CD4-positive, alpha-beta T cell (primary cell): ENCODE measurements around the gene RIT1. TPM values are rescaled to one million over a fixed set of nuclear protein-coding genes. Genes with fewer than 3 reads are reported as not detected.
A peak's percentile ranks its signal among the peaks of the same experiment; 100 is the strongest.

ENCODE experiments used
- ATAC-seq: fragments of 200-7000 bp; cut with Tn5 transposase; one replicate; pipeline ENCODE4 v1.10.0; 2022; ENCODE audit warnings: mild to moderate bottlenecking; ENCODE audit not compliant: poor library complexity
- CTCF ChIA-PET: fragments of 350-600 bp; sonication (Branson Sonifier 250); formaldehyde crosslinking; loops from one replicate; lab custom pipeline; 2021; ENCODE audit warnings: antibody characterized with exemption, inconsistent platforms; lab: Charles Lee
- POLR2A ChIA-PET: fragments of 350-600 bp; sonication (Branson Sonifier 250); formaldehyde crosslinking; loops from one replicate; lab custom pipeline; 2021; ENCODE audit warnings: antibody characterized with exemption, inconsistent platforms; lab: Charles Lee
- DNase-seq, 14 experiments: peaks; one replicate each; pipeline ENCODE4 v3.0.0-alpha.2; 2013 to 2020; ENCODE audit warnings: mixed read lengths in 2 of 14
- H3K27ac ChIP-seq, 2 donors: one replicate each; pipeline versions ENCODE4 v1.5.1 to v1.7.0; 2013; ENCODE audit warnings: low read length in 2 of 2, low read depth in 1 of 2, mild to moderate bottlenecking in 1 of 2
- H3K27me3 ChIP-seq, 2 experiments: 1 replicate in 1 of 2; 2 replicates in 1 of 2; pipeline versions ENCODE4 v1.6.1 to v1.7.0; 2013; ENCODE audit warnings: low read length in 2 of 2, control low read depth in 1 of 2, mild to moderate bottlenecking in 1 of 2, moderate library complexity in 1 of 2; ENCODE audit not compliant: insufficient read depth in 2 of 2, control insufficient read depth in 1 of 2
- H3K36me3 ChIP-seq: one replicate; pipeline ENCODE4 v1.6.1; 2013; ENCODE audit warnings: low read length, control low read depth; ENCODE audit not compliant: insufficient read depth
- H3K4me1 ChIP-seq: one replicate; pipeline ENCODE4 v1.6.1; 2013; ENCODE audit warnings: low read length, control low read depth; ENCODE audit not compliant: insufficient read depth
- H3K4me3 ChIP-seq: one replicate; pipeline ENCODE4 v1.5.1; 2013; ENCODE audit warnings: mild to moderate bottlenecking, low read length, moderate library complexity
- H3K9me3 ChIP-seq, 2 experiments: 1 replicate in 1 of 2; 2 replicates in 1 of 2; pipeline versions ENCODE4 v1.6.1 to v1.7.0; 2013; ENCODE audit warnings: low read length in 2 of 2, mild to moderate bottlenecking in 2 of 2, control low read depth in 1 of 2, moderate library complexity in 1 of 2; ENCODE audit not compliant: control insufficient read depth in 1 of 2, insufficient read depth in 1 of 2
- H3K27ac Mint-ChIP-seq: one replicate; pipeline ENCODE4 v1.8.0; 2020; ENCODE audit warnings: mixed read lengths
- H3K27me3 Mint-ChIP-seq: one replicate; pipeline ENCODE4 v1.8.0; 2021; ENCODE audit warnings: mixed read lengths
- H3K36me3 Mint-ChIP-seq: one replicate; pipeline ENCODE4 v1.8.0; 2021; ENCODE audit warnings: low read depth, mixed read lengths
- H3K4me1 Mint-ChIP-seq: one replicate; pipeline ENCODE4 v1.8.0; 2021; ENCODE audit warnings: low read depth, mixed read lengths
- H3K4me3 Mint-ChIP-seq: one replicate; pipeline ENCODE4 v1.8.0; 2020; ENCODE audit warnings: mild to moderate bottlenecking, mixed read lengths
- H3K9me3 Mint-ChIP-seq: one replicate; pipeline ENCODE4 v1.8.0; 2020; ENCODE audit warnings: mixed read lengths
- CTCF ChIP-seq: fragments of 200-600 bp; IDR thresholded peaks from one replicate; pipeline ENCODE4 v1.8.0; 2022; ENCODE audit warnings: antibody characterized with exemption, mild to moderate bottlenecking
- intact Hi-C, 2 experiments: fragments of 100-400 bp; cut with DNase I in 1 of 2; cut with micrococcal nuclease in 1 of 2; formaldehyde crosslinking; loops; one replicate each; pipeline versions ENCODE4 v1.15.1 to v1.9.0; 2023 to 2025; cut with DNase I, micrococcal nuclease
- total RNA-seq, 174 experiments: library from RNA in 2 of 174; stranded (reverse) in 2 of 174; gene quantifications; one replicate each; pipeline ENCODE4 v1.2.3 and lab custom pipeline; 2021 to 2026

RIT1 gene
- total RNA-seq, 2 experiments from 2014 or later: 66.2 to 67.0 TPM

- DNase-seq: no peak
- H3K27me3 ChIP-seq: no peaks in the 10 kb centered on the region
- peak overlapping the region; percentile 100 for H3K4me3 Mint-ChIP-seq
- intact Hi-C loops: loop anchor here (5.0 to 10.0 kb wide), 2 partner anchors 57 to 145 kb away; partner anchors contain the start of genes GON4L (in 1 of the 2) and SYT11 (in 1 of the 2)
- H3K9me3 ChIP-seq: no peaks in the 10 kb centered on the region
- H3K27ac ChIP-seq: peak overlapping the region; percentile 57 to 60
- H3K36me3 Mint-ChIP-seq: peaks cover 81% of the 10 kb centered on the region
- peaks cover 25% of the 10 kb centered on the region for H3K4me1 ChIP-seq
- H3K4me3 ChIP-seq: no peak overlapping the region
- H3K36me3 ChIP-seq: peaks cover 61% of the 10 kb centered on the region
- H3K4me1 Mint-ChIP-seq: peaks cover 28% of the 10 kb centered on the region
- H3K9me3 Mint-ChIP-seq: no peaks in the 10 kb centered on the region
- ATAC-seq: no peak
- peak overlapping the region; percentile 90 for H3K27ac Mint-ChIP-seq
- ChIA-PET CTCF (no interaction called here), POLR2A (interaction anchor here (2.4 kb wide), 1 partner anchor 22 kb away, joined by 8 read pairs; the partner anchor contains the start of gene KHDC4)
- no peaks in the 10 kb centered on the region for H3K27me3 Mint-ChIP-seq
- TF ChIP-seq CTCF: no peak
These were observed 947 bp upstream of the RIT1 start for GRCh38 chr1:155912056-155912536.

DNA sequence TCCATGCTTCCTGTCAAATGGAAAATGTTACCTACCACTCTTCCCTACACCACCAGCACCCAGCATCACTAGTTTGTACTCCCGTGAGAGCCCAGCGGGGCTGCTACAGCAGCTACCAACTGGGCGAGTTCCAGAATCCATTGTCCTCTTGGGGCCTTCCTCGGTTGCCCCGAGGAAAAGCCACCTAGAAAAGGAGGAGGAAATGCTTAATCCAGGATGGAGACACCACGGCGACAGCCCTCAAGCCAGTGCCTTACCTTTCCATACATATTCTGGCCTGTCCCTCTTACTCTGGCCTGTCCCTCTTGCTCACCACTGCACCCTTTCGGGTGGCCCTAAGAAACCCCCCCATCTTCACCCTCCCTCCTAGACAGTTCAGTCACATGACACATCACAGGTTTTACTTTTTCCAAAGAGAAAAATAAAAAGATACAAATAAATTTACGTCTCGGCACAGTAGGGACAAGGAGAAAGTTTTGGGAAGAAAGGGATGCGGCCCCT, 478 bp downstream of the RIT1 start:
- no peaks in the 10 kb centered on the region for H3K9me3 ChIP-seq
- peaks cover 56% of the 10 kb centered on the region for H3K36me3 ChIP-seq
- H3K4me3 ChIP-seq: peak overlapping the region; percentile 67
- Mint-ChIP-seq H3K27me3 (no peaks in the 10 kb centered on the region), H3K27ac (peak overlapping the region; percentile 90), H3K4me1 (peaks cover 28% of the 10 kb centered on the region), H3K36me3 (peaks cover 74% of the 10 kb centered on the region), H3K4me3 (peak overlapping the region; percentile 100), H3K9me3 (no peaks in the 10 kb centered on the region)
- ChIA-PET POLR2A (no interaction called here), CTCF (interaction anchor here (1.2 kb wide), 1 partner anchor 79 kb away, joined by 3 read pairs; no protein-coding TSS in a partner anchor)
- peaks cover 25% of the 10 kb centered on the region for H3K4me1 ChIP-seq
- ATAC-seq (peak; percentile 40), DNase-seq (peak in 4 of 14 experiments; percentile 8 to 59 (median 44))
- peak overlapping the region; percentile 57 to 60 for H3K27ac ChIP-seq
- TF ChIP-seq CTCF: no peak
- no peaks in the 10 kb centered on the region for H3K27me3 ChIP-seq
- intact Hi-C loops: loop anchor here (2.0 to 10.0 kb wide), 4 partner anchors 24 to 147 kb away; partner anchors contain the start of genes GON4L (in 1 of the 2), KHDC4 (in 1 of the 2) and SYT11 (in 1 of the 2)

DNA sequence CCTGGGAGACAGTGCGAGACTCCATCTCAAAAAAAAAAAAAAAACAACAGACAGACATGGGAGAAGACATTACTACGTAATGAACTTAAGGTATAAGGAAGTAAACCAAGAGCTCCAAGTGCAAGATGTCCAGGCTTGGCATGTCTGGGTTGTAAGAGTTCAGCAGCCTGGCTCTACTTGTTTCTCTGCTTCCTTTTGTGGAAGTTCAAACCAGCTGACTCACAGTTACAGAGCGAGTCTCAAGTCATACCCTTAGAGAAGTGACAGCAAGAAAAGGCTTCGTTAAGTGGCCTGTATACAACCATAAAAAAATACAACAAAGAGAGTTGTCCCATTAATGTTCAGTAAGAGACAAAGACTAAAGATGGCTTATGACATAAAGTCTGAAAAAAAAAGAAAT, 1.3 kb downstream of the RIT1 start:
- peaks cover 25% of the 10 kb centered on the region for H3K4me1 ChIP-seq
- CTCF ChIA-PET: interaction anchor here (0.7 to 1.2 kb wide), 2 partner anchors 8 to 80 kb away, joined by 3 read pairs; no protein-coding TSS in a partner anchor

More for the DNA sequence above, 1.3 kb downstream of the RIT1 start:
- peaks cover 72% of the 10 kb centered on the region for H3K36me3 Mint-ChIP-seq
- no peak for TF ChIP-seq CTCF
- no peaks in the 10 kb centered on the region for H3K27me3 Mint-ChIP-seq
- POLR2A ChIA-PET: interaction anchor here (0.6 to 1.3 kb wide), 2 partner anchors 51 to 366 kb away, joined by 3 to 4 read pairs; partner anchors contain the start of gene SYT11
- no peak for ATAC-seq
- intact Hi-C loops: loop anchor here (2.0 to 10.0 kb wide), 4 partner anchors 25 to 147 kb away; partner anchors contain the start of genes GON4L (in 1 of the 2), KHDC4 (in 1 of the 2) and SYT11 (in 1 of the 2)
- Histone ChIP-seq H3K27me3 (no peaks in the 10 kb centered on the region), H3K36me3 (peaks cover 53% of the 10 kb centered on the region), H3K9me3 (no peaks in the 10 kb centered on the region), H3K4me3 (peak overlapping the region; percentile 67), H3K27ac (peak overlapping the region in 1 of 2 donors; percentile 60)
- peak in 4 of 14 experiments; percentile 17 to 61 (median 41) for DNase-seq
- no peaks in the 10 kb centered on the region for H3K9me3 Mint-ChIP-seq
- H3K27ac Mint-ChIP-seq: peak overlapping the region; percentile 90
- H3K4me1 Mint-ChIP-seq: peaks cover 28% of the 10 kb centered on the region
- peak overlapping the region; percentile 100 for H3K4me3 Mint-ChIP-seq
